Measurements from ENCODE around the gene MRPL39.

MRPL39 gene

DNA sequence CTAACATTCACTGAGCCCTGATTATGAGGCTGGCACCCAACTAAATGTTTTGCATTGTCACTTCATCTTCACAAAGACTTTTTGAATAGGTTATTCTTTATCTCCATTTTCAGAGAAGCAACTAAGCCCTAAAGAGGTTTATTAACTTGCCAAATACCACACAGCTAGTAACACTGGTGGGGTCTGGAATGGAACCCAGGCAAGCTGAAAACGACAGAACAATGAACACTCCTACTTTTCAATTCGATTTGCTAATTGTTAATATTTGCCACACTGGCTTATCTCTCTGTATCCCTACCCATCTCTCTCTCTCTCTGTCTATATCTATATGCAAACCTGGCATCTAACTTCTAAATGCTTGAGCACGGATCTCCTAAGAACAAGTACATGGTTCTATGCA lies 40.6 kb downstream of the MRPL39 start:
- no peak for DNase-seq

DNA sequence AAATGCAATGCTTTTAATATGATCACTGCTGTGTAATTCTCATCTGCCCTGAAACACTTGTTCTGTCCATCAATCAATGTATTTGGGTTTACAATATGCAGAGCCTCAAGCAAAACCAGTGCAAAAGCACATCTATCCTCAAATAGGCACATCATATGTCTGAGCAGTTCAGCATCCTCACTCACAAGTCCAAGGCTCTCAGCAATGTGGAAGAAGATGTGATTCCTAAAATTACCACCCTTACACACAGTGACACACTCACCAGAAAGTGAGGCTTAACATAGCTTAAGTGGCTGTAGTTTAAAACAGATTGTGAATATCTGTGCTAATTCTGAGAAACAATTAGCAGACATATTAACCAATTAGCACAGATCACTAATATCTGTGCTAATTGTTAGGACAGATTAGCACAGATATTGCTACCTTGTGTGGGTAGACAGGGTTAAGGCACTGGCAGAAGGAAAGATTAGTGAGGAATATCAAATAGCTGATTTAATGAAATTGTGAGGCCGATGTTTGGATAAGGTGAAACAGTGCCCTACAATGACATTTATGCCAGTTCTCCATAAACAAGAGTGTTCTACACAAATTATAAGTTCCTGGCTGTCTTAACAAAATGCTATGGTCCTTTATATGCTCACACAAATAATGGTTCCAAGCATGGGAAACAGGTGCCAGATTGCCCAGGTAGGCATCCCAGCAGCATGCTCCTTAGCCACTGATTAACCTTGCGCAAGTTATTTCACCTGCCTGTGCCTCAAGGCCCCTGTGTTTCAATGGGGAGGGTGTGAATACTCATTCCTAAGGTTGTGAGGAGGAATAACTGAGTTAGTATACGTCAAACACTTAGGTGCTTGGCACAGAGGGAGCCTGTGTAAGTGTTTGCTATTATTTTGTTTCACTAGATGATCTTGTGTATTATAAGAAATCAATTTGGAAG lies 41.7 kb downstream of the MRPL39 start:
- no peak for DNase-seq

DNA sequence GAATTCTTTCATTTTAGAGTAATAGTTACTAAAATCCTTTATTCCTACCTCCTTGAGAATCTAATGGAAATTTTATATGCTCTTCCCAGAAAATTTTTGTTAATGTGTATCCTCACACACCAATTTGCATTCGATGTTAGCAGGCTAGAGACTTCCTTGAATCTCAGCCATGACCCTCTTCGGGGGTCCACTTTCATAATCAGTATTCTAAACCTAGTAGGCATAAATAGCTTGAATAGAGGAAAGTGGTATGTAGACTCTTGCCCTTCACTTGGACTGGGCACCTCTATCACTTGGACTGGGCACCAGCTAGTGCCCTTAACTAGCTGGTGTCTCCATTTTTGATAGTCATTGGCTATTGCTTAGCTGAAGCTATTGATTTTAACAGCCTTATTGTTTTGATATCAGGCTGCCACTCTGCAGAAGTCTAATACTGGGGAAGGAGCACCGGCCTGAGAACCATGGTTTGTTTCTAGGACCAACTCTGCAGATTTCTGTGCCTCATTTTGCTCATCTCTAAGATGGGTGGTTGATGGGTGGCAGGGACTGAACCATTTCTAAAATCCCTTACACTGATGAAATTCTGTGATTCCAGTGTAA lies 42.8 kb downstream of the MRPL39 start:
- no peak for DNase-seq

DNA sequence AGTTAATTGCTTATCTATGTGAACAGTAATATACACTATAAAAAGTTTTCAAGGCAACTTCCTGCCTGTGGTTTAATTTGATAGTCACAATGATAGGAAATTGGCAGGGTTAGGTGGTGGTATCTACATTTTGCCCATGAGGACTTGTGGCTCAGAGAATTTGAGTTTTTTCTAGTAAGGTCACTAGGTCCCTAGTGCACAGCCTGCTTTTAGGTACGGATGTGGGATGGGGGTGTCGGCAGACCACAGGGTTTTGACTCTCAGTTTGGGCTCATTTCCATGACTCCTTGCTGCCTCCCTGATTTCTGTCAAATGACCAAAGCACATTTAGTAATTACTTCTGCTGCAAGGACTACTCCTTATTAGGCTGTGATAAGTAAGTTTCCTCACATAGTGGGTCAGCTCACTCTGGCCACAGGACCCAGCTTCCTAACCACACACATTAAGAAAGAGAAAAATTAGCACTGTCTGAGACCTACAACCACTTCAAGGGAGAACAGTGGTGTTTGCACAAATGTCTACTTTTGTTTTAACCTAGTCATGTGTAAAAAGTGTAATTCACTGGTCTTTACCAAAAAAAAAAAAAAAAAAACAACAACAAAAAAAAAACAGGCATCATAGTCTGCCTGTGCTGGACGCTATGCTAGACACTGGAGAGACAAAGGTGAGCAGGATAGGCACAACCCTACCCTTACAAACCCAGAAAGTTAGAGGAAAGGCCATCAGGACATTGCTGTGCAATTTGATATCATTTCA lies 43.7 kb downstream of the MRPL39 start:
- DNase-seq, result no peak

DNA sequence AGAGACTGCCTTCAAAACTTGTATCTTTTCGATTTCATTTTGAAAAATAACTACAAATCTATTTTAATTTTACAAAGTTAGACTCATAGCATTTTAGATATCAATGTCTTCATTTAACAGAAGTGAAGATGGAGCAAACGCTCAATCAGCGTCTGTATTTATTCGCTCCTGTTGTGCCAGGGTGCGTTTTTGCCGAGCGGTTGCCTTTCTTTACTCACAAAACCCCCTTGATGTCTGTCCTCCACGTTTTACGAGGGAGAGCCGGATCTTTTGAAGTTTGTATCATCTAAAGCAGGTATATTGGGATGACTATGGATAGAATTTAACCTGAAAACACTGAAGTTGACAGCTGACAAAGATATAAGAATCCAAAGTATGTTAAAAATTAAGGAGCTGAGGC lies 44.6 kb downstream of the MRPL39 start:
- no peak for DNase-seq

DNA sequence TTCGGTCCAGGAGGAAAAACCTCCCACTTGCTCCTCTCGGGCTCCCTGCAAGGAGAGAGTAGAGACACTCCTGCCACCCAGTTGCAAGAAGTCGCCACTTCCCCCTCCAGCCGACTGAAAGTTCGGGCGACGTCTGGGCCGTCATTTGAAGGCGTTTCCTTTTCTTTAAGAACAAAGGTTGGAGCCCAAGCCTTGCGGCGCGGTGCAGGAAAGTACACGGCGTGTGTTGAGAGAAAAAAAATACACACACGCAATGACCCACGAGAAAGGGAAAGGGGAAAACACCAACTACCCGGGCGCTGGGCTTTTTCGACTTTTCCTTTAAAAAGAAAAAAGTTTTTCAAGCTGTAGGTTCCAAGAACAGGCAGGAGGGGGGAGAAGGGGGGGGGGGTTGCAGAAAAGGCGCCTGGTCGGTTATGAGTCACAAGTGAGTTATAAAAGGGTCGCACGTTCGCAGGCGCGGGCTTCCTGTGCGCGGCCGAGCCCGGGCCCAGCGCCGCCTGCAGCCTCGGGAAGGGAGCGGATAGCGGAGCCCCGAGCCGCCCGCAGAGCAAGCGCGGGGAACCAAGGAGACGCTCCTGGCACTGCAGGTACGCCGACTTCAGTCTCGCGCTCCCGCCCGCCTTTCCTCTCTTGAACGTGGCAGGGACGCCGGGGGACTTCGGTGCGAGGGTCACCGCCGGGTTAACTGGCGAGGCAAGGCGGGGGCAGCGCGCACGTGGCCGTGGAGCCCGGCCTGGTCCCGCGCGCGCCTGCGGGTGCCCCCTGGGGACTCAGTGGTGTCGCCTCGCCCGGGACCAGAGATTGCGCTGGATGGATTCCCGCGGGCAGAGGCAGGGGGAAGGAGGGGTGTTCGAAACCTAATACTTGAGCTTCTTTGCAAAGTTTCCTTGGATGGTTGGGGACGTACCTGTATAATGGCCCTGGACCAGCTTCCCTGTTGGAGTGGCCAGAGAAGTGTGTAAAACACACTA lies 45.3 kb downstream of the MRPL39 start:
- peak; percentile 76 for DNase-seq

DNA sequence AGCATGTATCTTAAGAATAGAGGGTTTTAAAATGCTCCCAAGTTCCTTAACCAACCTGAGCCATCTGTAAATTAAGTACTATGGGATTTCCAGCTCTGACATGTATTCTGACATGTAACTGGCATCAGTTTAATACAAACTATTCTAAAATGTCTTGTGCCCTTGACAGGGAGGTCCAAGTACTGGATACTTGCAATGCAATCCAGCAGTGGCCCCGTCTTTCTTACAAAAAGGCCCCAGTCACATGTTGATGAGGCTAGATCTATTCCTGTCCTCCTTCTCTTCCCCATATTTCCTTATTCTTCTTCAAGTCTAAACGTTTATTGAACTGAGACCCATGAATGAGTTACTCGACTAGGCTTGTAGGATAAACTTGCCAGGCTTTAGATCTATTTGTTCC lies 46.4 kb downstream of the MRPL39 start:
- DNase-seq, result no peak

DNA sequence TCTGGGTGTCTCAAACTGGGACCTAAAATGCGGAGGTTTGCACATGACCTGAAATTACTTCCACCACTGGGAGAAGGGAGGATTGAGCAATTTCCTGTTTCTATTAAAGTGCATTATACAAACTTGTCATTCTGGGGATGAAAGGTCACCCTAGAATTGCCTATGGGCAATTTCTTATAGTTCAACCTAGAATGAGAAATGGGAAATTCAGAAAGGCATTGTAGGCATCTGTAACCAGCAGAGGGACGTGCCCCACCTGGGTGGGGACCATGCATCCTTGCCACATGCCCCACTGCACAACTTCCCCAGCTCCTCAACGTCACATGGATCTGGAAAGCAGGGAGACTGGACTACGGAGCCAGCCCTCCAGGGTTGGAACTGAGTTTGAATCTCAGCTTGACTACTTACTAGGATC lies 47.0 kb downstream of the MRPL39 start:
- no peak for DNase-seq

DNA sequence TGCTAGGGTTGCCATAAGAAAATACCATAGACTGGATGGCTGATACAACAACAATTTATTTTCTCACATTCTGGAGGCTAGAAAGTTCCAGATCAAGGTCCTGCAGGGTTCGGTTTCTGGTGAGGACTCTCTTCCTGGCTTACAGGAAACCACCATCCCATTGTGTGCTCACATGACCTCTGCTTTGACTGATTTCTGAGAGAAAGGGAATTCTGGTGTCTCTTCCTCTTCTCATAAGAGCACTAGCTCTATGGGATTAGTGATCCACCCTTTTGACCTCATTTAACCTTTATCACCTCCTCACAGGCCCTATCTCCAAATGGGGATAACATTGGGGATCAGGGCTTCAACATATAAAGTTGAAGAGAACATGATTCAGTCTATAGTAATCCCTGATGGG lies 47.5 kb downstream of the MRPL39 start:
- no peak for DNase-seq

DNA sequence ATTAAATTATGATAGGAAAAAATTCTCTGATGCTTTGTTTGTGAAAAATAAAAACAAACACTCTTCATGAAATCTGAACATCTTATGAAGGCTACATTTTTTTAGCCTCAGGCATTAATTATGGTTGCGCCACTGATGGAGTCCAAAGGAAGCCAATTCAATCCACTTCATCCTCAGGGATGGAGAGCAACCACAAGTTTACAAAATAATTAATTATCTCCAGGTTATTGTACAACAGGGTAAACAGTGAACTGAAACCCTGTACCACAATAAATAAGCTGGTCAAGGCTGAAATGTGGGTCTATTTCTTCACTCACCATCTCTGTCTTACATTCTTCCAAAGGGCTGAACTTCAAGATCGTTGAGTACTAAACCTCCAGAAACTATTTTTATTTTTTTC lies 49.2 kb downstream of the MRPL39 start:
- no peak for DNase-seq

DNA sequence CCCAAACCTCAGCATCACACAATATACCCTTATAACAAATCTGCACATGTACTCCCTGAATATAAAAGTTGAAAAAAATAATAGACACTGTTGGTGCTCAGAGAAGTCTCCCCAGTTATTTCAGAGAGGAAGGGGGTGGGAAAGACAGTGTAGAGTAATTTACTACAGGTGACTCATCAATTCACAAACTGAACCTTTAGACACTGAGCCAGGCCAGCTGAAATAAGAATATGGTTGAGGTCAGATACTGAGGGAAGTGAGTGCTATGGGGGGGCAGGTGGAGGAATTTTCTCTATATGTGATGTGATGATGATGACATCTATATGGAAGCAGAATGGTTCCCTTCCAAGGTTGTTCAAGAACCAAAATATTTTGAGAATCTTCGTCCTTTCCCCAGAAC lies 50.1 kb downstream of the MRPL39 start:
- DNase-seq, result no peak

DNA sequence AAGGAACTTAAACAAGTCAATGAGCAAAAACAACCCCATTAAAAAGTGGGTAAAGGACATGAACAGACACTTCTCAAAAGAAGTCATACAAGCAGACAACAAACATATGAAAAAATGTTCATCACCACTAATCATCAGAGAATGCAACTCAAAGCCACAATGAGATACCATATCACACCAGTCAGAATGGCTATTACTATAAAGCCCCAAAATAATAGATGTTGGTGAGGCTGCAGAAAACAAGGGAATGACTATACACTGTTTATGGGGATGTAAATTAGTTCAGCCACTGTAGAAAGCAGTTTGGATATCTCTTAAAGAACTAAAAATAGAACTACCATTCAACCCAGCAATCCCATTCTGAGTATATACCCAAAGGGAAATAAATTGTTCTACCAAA lies 51.2 kb downstream of the MRPL39 start:
- no peak for DNase-seq

DNA sequence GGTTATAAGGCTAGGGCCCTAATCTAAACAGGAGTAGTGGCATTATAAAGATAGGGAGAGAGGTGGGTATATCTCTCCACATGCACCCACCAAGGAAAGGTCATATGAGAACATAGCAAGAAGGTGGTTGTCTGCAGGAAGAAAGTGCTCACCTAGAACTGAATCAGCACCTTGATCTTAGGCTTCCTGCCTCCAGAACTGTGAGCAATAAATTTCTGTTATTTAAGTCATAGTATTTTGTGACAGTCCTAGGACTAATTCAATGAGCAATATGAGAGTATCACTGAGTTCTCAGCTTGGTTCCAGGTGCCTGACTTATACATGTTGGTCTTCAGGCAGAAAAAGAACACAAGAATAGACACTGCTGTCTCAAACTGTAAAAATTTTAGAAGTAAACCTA lies 51.8 kb downstream of the MRPL39 start:
- no peak for DNase-seq

DNA sequence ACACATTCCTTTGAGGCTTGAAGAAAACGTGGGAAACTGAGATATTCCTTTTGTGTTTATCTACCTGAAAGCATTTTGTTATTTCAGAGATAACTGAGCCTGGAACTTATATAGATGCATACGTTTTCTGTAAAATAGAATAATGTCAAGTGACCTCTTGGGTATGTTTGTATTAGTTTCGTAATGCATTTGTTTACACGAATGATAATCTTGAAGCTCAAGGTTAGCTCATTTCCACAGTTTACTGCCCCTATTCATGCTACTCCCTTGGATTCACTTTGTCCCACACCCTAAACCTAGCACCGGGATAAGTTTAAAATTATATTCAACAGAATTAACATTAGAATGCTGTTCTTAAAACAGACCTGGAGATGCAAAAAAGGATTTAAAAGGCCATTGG lies 54.4 kb downstream of the MRPL39 start:
- no peak for DNase-seq

DNA sequence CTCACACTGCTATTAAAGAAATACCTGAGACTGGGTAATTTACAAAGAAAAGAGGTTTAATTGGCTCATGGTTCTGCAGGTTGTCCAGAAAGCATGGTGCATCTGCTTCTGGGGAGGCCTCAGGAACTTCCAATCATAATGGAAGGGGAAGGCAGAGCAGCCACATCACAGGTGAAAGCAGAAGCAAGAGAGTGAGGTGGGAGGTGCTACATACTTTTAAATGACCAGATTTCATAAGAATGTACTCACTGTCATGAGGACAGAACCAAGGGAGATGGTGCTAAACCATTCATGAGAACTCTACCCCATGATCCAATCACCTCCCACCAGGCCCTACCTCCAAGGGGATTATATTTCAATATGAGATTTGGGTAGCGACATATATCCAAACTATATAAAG lies 55.7 kb downstream of the MRPL39 start:
- no peak for DNase-seq

DNA sequence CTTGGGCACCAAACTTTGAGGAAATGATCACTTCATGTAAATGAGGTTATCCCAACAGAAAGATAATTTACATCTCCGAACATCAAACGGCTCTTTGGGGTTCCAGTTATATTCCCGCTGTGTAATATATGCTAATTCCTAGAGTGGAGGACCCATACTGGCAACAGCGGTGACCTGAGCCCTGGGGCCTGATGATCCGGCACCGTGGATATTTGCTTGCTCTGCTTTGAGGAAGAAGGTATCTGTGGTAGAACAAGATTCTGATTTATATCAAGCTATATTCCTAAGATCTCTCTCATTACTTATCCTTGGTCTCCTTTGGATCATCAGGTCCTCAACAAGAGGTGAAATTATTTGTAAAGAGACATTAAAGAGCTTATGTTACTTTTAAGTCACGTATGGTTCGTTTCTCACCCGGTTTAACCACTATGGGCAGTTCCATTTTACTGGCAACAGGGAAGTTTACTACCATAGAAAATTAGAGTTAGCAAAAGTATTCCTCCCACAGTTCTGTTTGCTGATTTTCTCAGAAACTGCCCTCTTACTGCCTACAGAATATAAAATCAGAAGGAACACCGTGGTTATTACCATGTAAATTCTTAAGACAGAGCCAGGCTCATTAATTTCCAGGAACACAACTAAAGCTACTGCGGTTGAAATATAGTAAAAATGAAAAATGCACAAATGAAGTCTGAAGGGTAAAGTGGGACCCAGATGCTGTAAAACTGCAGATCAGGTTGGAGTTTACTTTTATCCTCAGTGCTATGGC lies 56.7 kb downstream of the MRPL39 start:
- DNase-seq, result no peak

DNA sequence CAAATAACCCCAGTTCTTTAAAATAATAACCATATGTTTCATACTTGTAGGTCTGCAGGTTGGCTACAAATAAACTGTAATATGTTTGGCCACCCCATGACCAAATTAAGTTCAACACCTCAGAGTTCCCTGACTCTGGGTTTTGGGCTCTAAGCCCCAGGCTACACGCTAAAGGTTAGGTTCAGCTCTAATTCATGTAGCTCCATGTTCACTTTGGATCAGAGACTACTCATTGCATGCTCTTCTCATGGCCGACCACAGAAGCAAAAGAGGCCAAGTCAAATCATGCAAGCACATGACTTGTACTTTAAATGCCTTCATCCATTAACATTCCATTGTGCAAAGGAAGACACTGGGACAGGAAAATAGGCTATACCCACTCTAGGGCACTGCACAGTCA lies 66.2 kb downstream of the MRPL39 start:
- DNase-seq, result no peak

DNA sequence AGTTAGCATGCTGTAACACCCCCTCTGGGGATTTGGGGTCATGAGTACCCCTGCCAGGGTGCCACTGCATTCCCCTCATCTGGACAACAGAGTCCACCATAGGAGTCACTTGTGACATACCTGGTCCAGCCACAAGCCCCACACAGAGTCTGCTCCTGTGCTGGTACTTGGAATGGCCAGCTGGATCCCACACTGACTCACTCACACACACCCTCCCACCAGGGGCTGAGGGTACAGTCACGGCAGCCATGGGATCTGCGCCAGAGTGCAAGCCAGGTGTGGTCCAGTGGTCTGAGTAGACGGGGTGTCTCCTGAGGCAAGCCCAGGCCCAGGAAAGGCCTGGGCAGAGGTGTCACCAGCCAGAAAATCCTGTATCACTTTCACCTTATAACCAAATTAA lies 67.7 kb downstream of the MRPL39 start:
- no peak for DNase-seq

DNA sequence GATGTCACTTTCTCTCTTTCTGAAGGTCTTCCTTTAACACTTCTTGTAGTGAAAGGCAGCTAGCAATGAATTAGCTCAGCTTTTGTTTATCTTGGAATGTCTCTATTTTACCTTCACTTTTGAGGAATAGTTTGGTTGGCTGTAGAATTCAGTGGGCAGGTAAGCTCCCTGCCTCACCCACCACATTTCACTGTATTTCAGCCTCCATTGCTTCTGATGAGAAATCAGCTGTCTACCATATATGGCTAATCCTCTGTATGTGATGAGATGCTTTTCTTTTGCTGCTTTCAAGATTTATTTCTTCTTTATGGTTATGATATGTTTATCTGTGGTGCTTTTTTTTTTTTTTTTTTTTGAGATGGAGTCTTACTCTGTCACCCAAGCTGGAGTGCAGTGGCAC lies 70.1 kb downstream of the MRPL39 start:
- no peak for DNase-seq

DNA sequence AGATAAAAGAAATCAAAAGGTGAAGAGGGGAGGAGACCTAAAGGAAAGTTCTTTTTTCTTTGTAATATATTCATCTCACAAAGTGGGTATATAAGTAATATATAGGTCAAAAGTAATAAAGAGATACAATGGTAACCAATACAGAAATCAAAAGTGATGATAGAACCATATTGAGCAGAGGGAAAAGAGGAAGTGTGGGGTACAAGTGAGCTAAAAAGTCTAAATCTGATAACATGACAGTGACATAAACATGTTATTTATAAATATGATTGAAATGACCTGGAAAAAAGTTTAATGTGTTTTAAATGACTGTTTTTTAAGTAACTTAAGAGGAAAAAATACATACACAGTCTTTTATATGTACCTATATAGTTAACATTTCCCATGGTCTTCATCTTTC lies 70.5 kb downstream of the MRPL39 start:
- DNase-seq, result no peak

DNA sequence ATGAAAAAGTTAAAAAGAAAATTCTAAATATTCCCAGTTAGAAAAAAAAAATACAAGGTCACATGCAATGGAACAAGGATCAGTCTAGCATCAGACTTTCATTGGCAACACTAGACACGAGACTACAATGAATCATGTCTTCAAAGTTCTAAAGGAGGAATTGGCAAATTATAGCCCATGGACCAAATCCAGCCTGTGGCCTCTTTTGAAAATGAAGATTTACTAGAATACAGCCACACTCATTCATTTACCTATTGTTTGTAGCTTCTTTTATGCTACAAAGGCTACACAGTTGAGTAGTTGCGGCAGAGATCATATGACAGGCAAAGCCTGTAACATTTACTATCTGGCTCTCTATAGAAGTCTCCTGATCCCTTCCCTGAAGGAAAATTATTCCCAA lies 71.4 kb downstream of the MRPL39 start:
- DNase-seq, result no peak

All from right hindlimb (tissue), 1 donor.